ENCODE data around the gene OR52W1.

OR52W1 gene

DNA sequence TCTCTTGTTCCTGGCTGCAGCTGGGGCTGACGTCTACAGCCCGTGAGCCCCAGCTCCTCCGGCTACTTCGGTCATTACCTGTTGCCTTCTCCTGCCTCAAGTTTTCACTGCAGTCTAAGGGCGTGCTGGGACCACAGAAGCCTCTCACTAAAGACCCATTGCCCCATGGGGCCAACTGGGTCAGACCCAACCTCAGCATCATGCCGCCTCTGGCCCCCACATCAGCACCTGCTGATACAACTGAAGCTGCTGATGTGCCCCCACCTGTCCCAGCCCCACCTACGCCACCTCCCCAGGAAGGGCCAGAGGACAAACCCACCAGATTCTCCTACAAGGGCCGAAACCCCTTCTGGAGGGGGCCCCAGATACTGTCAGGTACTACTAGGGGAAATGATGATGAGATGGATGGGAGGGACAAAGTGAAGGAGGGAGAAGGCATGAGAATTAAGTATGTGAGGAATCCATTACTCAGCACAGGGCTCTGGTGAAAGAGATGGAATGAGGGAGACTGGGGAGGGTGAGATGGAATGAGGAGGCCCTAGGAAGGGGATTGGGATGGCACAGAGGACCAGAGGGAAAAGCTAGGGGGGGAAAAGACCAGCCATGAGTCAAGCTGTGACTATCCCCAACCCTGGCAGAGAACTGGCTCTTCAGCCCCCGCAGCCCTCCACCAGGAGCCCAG lies 11.4 kb downstream of the OR52W1 start:
- no peaks in the 10 kb centered on the region for H3K4me1 ChIP-seq
- H3K36me3 ChIP-seq: no peaks in the 10 kb centered on the region
- H3K4me3 ChIP-seq (ENCODE audit: low read depth, low read length): no peak overlapping the region
- H3K27me3 ChIP-seq: no peaks in the 10 kb centered on the region
- no peak for DNase-seq
- no peaks in the 10 kb centered on the region for H3K9me3 ChIP-seq
- TF ChIP-seq, protein P1, sequence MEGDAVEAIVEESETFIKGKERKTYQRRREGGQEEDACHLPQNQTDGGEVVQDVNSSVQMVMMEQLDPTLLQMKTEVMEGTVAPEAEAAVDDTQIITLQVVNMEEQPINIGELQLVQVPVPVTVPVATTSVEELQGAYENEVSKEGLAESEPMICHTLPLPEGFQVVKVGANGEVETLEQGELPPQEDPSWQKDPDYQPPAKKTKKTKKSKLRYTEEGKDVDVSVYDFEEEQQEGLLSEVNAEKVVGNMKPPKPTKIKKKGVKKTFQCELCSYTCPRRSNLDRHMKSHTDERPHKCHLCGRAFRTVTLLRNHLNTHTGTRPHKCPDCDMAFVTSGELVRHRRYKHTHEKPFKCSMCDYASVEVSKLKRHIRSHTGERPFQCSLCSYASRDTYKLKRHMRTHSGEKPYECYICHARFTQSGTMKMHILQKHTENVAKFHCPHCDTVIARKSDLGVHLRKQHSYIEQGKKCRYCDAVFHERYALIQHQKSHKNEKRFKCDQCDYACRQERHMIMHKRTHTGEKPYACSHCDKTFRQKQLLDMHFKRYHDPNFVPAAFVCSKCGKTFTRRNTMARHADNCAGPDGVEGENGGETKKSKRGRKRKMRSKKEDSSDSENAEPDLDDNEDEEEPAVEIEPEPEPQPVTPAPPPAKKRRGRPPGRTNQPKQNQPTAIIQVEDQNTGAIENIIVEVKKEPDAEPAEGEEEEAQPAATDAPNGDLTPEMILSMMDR (IDR thresholded peaks at IDR 0.05; ENCODE audit: low read depth, low read length): no peak

DNA sequence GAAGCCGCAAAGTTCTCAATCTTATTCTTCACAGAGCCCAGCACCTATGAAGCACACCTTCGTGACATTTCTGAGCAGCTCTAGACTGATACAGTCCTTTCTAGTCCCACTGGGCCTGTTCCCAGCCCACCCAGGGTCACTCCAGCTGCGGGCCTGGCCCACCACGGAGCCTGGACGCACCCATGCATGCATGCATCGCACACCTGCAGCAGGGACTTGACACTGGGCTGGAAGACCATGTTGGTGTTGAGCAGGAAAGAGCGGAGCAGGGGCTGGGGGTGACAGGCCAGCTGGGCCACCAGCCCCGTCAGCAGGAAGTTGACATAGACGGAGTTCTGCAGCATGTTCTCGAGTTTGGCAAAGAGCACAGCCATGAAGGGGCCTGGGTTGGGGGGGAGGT lies 15.5 kb downstream of the OR52W1 start:
- no peaks in the 10 kb centered on the region for H3K36me3 ChIP-seq
- DNase-seq: no peak

DNA sequence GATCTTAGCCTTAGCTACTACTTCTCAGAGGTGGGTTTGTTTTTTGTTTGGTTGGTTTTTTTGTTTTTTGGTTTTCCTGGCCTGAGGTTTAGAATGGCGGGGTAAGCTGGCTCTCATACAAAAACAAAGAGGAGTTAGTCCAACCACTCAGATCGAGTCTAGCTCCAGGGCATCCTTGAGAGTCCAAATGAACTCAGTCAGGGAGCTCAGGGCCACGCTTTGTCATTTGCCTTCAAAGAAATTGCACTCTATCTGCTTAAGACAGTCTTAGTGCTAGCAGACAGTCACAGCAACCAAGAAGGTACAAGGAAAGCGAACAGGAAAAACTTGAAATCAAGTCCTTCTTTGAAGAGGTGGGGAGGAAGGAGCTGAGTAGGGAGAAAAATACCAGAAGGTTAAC lies 17.5 kb downstream of the OR52W1 start:
- no peaks in the 10 kb centered on the region for H3K9me3 ChIP-seq
- TF ChIP-seq, protein P1 (IDR thresholded peaks at IDR 0.05; ENCODE audit: low read depth, low read length): no peak
- no peaks in the 10 kb centered on the region for H3K27me3 ChIP-seq
- H3K36me3 ChIP-seq: no peaks in the 10 kb centered on the region
- no peaks in the 10 kb centered on the region for H3K4me1 ChIP-seq
- no peak for DNase-seq
- H3K4me3 ChIP-seq (ENCODE audit: low read depth, low read length): no peak overlapping the region

More for the DNA sequence above, 15.5 kb downstream of the OR52W1 start:
- Histone ChIP-seq H3K9me3 (no peaks in the 10 kb centered on the region), H3K4me3 (ENCODE audit: low read depth, low read length) (no peak overlapping the region), H3K27me3 (no peaks in the 10 kb centered on the region), H3K4me1 (no peaks in the 10 kb centered on the region)
- TF ChIP-seq, protein P1 (IDR thresholded peaks at IDR 0.05; ENCODE audit: low read depth, low read length): no peak

DNA sequence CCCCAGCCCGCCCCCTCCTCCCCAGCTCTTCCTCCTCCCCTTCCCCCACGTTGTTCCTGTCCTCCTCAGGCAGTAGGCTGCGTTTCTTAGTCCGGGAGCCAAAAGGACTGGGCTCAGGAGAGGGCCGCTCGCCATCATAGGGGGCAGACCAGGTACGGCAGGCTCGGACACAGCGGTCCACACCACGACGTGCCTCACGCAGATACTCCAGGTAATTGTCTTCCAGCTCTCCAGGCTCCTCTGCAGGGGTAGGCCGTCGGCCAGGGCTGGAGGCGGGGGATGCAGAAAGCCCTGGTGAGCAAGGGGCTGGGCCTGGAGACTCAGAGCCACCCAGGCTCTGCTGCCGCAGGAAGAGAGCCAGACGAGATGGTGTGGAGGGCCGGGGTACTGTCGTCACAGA lies 18.7 kb downstream of the OR52W1 start:
- H3K9me3 ChIP-seq: no peaks in the 10 kb centered on the region
- H3K36me3 ChIP-seq: no peaks in the 10 kb centered on the region
- H3K4me3 ChIP-seq (ENCODE audit: low read depth, low read length): no peak overlapping the region
- no peaks in the 10 kb centered on the region for H3K4me1 ChIP-seq
- TF ChIP-seq, protein P1 (IDR thresholded peaks at IDR 0.05; ENCODE audit: low read depth, low read length): no peak
- DNase-seq: no peak
- no peaks in the 10 kb centered on the region for H3K27me3 ChIP-seq

DNA sequence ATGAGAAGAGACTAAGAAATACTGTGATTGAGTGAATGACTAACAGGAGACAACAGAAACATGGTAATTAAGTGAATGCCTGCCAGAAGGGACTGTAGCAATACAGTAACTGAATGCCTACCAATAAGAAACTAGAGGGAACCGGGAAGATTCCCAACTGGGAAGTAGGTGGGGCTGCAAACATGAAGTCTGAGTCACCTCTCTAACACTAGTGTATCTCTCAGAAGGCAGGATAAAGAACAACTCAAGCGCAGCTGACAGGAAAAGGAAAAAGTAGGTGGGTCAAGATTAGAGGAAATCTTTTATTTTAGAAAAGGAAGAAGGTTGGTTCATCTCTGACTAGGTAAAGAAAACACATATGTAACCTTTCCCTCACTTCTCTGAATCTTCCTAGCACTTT lies 20.3 kb downstream of the OR52W1 start:
- Histone ChIP-seq H3K27me3 (no peaks in the 10 kb centered on the region), H3K4me1 (no peaks in the 10 kb centered on the region), H3K9me3 (no peaks in the 10 kb centered on the region), H3K4me3 (ENCODE audit: low read depth, low read length) (no peak overlapping the region), H3K36me3 (no peaks in the 10 kb centered on the region)
- DNase-seq: no peak
- TF ChIP-seq, protein P1 (IDR thresholded peaks at IDR 0.05; ENCODE audit: low read depth, low read length): no peak

DNA sequence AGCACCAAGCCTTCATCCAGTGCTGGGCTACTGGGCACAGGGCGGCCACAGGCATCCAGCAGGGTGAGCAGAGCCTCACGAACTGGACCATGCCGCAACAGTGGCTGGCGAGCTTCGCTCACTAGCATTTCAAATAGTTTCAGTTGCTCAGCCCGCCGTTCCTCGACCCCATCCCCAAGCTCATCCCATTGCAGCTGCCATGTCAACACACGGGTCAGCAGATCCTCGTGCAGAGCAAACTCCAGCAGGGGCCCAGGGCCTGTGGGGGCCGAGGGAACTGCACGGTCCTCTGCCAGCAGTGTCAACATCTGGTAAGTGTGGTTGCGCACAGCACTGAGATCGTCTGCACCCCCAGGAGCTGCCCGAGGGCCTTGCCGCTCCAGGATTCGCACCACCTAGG lies 24.8 kb downstream of the OR52W1 start:
- DNase-seq: no peak
- H3K36me3 ChIP-seq: no peaks in the 10 kb centered on the region
- H3K4me3 ChIP-seq (ENCODE audit: low read depth, low read length): no peak overlapping the region
- TF ChIP-seq, protein P1 (IDR thresholded peaks at IDR 0.05; ENCODE audit: low read depth, low read length): no peak
- H3K27me3 ChIP-seq: no peaks in the 10 kb centered on the region
- H3K4me1 ChIP-seq: no peaks in the 10 kb centered on the region
- H3K9me3 ChIP-seq: no peaks in the 10 kb centered on the region

Data from BE2C (cell line).